ENCODE measurements around the gene MYCL.

The MYCL gene

GRCh38 chr1:39901714-39902459 lies at the start of gene MYCL:
MYCL (minus strand) TSS chr1:39901917; CDS start chr1:39901434, 483 bp downstream.
- DNase-seq (ENCODE audit: low spot score), result peak; percentile 32

- DNase-seq (ENCODE audit: low spot score), result no peak
These were observed 48.2 kb upstream of the MYCL start for GRCh38 chr1:39949891-39950290.

GRCh38 chr1:39947260-39947659 lies 45.5 kb upstream of the MYCL start:
- no peak for DNase-seq (ENCODE audit: low spot score)

- DNase-seq (ENCODE audit: low spot score), result no peak
These were observed 44.5 kb upstream of the MYCL start for GRCh38 chr1:39946216-39946615.

- no peak for DNase-seq (ENCODE audit: low spot score)
These were observed 42.8 kb upstream of the MYCL start for GRCh38 chr1:39944410-39945112.

GRCh38 chr1:39943471-39944290 lies 42.0 kb upstream of the MYCL start:
- no peak for DNase-seq (ENCODE audit: low spot score)

- no peak for DNase-seq (ENCODE audit: low spot score)
These were observed 39.5 kb upstream of the MYCL start for GRCh38 chr1:39940980-39941871.

GRCh38 chr1:39940253-39940652 lies 38.5 kb upstream of the MYCL start:
- DNase-seq (ENCODE audit: low spot score), result no peak

GRCh38 chr1:39938856-39939255 lies 37.1 kb upstream of the MYCL start:
- DNase-seq (ENCODE audit: low spot score), result no peak

- DNase-seq (ENCODE audit: low spot score), result no peak
These were observed 35.2 kb upstream of the MYCL start for GRCh38 chr1:39936724-39937491.

GRCh38 chr1:39933956-39934941 lies 32.5 kb upstream of the MYCL start:
- no peak for DNase-seq (ENCODE audit: low spot score)

GRCh38 chr1:39928809-39929587 lies 27.3 kb upstream of the MYCL start:
- DNase-seq (ENCODE audit: low spot score), result no peak

- DNase-seq (ENCODE audit: low spot score), result no peak
These were observed 25.8 kb upstream of the MYCL start for GRCh38 chr1:39927538-39927937.

- DNase-seq (ENCODE audit: low spot score), result no peak
These were observed 25.1 kb upstream of the MYCL start for GRCh38 chr1:39926820-39927219.

- peak; percentile 1 for DNase-seq (ENCODE audit: low spot score)
These were observed 24.7 kb upstream of the MYCL start for GRCh38 chr1:39926343-39926793.

- DNase-seq (ENCODE audit: low spot score), result no peak
These were observed 24.1 kb upstream of the MYCL start for GRCh38 chr1:39925721-39926342.

GRCh38 chr1:39922251-39922688 lies 20.6 kb upstream of the MYCL start:
- no peak for DNase-seq (ENCODE audit: low spot score)

GRCh38 chr1:39919545-39919944 lies 17.8 kb upstream of the MYCL start:
- DNase-seq (ENCODE audit: low spot score), result peak; percentile 21
